GM18499 (cell line): ENCODE results near the gene MIEF1.

ENCODE experiments used
- ATAC-seq: cut with Tn5 transposase; IDR thresholded peaks from one replicate; pipeline ENCODE4 v1.9.1; 2021; ENCODE audit warnings: moderate number of reproducible peaks; ENCODE audit not compliant: insufficient read depth, unreplicated experiment

MIEF1 gene

DNA sequence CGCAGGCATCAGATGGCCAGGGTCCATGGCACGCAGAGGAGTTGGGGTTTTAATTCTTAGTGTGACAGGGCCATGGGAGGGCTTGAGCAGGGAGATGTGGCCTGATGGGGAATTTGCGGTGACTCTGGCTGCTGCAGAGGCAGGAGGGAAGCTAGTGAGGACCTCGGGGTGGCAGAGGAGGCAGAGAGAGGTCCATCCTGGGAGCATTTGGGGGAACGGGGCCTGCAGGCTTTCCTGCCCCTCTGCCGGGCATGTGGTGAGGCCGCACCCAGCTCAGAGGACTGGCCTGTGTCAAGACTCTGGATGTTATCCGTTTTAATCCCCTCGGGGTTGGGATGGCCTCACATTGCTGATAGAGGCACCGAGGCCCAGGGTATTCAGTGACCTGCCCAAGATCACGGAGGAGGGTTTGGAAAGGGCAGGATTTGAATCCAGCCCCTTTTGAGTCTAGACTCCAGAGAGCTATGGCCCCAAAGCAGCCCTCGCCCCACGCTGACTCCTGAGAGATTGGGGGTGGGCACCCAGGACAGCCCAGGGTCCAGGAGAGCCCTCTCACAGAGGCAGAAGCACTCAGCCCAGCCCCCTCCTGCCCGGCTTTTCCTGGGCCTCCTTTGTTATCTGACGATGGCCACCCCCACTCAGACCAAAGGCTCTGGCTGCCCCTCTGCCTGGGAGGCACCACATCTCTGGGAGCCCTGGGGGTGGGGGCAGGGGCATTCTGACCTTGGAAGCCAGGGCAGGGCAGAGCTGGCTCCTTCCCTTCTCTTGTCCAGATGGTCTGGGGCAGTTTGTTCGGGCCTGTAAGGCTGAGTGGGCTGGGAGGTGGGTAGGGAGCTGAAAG is 31.4 kb upstream of the MIEF1 start:
- ATAC-seq = no peak

GRCh38 chr22:39471381-39472141 is 30.5 kb upstream of the MIEF1 start:
- no peak for ATAC-seq

GRCh38 chr22:39472570-39473556 is 29.2 kb upstream of the MIEF1 start:
- ATAC-seq = no peak

DNA sequence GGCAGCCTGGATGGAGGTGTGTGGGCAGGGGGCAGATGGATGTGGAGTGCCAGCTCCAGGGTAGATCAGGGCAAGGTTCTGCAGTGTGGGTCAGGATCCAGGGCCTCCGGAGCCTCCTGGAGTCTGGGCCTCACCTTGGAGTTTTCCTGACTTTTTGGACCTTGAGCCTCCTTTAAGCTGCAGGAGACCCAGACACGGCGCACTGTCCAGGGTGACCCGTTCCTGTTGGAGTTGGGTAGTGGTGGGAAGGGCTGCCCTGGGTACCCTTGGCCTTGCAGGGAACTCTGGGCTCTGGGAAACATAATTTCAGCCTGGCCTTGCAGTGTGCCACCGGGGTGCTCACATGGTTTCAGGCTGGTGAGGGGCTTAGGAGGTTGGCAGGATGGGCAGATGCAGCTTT is 28.2 kb upstream of the MIEF1 start:
- ATAC-seq = no peak

DNA sequence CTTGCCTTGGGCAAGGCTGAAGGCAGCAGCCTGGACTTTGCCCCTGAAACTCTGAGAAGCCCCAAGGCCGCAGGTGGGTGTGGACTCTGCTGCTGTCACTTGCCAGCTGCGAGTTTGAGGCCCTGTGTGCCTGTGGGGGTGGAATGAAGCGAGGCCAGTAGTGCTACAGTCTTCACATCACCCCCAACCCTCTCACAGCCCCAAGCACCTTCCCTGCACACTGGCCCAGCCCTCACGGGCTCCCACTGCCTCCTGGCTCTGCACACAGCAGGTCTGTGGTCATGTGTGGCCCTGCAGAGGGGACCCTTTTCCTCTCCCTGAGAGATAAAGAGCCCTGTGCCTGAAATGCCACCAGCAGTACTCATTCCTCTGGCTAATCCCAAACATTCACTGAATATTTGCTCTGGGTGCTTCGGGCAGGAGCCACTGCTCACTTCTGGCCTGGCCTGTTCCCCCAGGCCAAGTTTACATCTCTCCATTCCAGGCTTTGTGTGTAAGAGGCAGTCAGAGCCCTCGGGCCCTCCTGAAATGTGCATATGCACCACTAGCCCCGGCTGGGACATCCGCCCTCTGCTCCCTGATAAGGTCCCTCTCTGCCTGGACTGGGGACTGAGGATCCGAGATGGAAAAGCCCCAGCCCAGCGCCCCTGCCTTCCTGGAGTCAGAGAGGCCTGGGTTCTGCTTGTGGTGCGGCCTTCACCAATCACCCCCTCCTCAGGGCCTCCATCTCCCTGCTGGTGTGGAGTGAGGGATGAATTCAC is 27.6 kb upstream of the MIEF1 start:
- ATAC-seq = no peak

GRCh38 chr22:39475337-39475736 is 26.8 kb upstream of the MIEF1 start:
- ATAC-seq = no peak

- ATAC-seq = no peak
These were observed 26.2 kb upstream of the MIEF1 start for GRCh38 chr22:39475902-39476301.

DNA sequence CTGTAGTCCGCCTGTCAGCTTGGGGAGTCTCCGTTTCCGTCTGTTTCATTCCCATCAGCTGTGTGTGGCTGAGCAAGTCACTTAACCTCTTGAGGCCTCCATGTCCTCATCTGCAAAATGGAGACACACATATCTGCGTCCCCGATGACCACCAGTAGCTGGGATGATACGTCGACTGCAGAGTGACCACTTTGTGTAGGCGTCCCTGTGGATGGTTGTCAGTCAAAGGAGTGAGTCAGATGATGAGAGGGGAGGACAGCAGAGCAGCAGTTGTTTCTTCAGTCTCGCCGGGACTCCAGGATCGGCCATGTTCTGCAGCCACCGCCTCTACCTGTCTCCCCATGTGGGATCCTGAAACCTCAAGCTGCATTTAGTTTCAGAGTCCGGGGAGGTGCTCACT is 25.4 kb upstream of the MIEF1 start:
- no peak for ATAC-seq

DNA sequence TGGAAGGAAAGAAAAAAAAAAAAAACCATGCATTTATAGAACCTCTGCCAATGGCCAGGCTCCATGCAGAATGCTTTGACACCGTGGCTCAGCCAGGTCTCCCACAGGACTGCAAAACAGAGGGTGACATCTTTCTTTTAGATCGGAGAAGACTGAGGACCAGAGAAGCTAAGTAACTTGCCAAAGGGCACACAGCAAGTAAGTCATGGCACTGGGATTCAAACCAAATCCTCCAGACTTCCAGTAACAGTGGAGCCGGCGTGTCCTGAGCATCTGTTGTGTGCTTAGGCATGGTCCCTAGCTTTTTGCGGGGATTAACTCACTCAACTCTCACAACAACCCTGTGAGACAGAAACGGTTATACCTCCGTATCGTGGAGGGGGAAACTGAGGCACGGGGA is 24.5 kb upstream of the MIEF1 start:
- ATAC-seq = no peak

DNA sequence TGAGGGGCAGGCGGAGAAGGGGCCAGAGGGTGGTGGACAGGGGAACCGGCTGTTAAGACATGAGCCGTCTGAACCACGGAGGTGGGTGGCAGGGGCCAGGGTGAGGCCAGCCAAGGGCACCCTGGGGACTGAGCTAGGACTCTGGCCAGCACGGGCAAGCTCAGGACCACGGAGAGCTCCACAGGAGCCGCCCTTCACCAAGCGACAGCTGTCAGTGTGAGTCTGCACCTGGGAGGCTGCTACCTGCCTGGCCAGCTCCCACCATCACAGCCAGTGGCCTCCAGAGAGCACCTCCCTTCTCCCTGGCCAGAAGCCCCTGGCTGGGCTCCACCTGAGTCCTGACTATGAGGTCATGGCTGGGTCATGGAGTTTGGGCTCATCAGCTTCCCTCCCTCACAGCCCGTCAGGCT is 23.6 kb upstream of the MIEF1 start:
- no peak for ATAC-seq

GRCh38 chr22:39479254-39479653 is 22.8 kb upstream of the MIEF1 start:
- no peak for ATAC-seq

- no peak for ATAC-seq
These were observed 21.5 kb upstream of the MIEF1 start for GRCh38 chr22:39480557-39480956.

DNA sequence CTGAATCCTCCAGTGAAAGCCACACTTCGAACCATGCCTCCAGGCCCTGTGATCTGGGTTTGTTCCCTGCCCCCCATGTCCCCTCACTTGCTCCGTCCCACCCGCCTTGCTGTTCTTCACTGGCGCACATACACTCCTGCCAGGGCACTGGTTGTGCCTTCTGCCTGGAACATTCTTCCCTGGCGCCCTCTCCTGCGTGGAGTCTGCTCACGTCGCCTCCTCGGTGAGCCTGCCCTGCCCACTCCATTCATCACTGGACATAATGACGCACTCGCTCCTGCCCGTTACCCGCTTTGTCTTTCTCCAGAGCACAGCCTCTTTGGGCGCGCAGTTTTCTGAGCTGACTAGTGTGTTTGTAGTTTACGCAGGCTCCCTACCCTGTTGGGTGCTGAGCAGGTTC is 21.0 kb upstream of the MIEF1 start:
- ATAC-seq = no peak

- no peak for ATAC-seq
These were observed 20.5 kb upstream of the MIEF1 start for GRCh38 chr22:39481595-39481994.

- no peak for ATAC-seq
These were observed 19.3 kb upstream of the MIEF1 start for GRCh38 chr22:39482768-39483167.

GRCh38 chr22:39486951-39487825 is 14.9 kb upstream of the MIEF1 start:
- no peak for ATAC-seq

- no peak for ATAC-seq
These were observed 14.1 kb upstream of the MIEF1 start for GRCh38 chr22:39487826-39488520.

DNA sequence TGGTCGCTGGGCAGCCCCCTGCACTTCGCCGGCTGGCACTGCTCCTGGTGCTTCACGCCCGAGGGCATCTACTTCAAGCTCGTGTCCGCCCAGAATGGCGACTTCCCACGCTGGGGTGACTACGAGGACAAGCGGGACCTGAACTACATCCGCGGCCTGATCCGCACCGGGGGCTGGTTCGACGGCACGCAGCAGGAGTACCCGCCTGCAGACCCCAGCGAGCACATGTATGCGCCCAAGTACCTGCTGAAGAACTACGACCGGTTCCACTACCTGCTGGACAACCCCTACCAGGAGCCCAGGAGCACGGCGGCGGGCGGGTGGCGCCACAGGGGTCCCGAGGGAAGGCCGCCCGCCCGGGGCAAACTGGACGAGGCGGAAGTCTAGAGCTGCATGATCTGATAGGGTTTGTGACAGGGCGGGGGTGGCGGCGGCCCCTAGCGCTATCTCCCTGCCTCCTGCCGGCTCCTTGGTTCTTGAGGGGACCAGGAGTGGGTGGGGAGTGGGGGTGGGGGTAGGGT is 13.5 kb upstream of the MIEF1 start:
- no peak for ATAC-seq
